Measurements from ENCODE around the gene LRMDA.

LRMDA gene

DNA sequence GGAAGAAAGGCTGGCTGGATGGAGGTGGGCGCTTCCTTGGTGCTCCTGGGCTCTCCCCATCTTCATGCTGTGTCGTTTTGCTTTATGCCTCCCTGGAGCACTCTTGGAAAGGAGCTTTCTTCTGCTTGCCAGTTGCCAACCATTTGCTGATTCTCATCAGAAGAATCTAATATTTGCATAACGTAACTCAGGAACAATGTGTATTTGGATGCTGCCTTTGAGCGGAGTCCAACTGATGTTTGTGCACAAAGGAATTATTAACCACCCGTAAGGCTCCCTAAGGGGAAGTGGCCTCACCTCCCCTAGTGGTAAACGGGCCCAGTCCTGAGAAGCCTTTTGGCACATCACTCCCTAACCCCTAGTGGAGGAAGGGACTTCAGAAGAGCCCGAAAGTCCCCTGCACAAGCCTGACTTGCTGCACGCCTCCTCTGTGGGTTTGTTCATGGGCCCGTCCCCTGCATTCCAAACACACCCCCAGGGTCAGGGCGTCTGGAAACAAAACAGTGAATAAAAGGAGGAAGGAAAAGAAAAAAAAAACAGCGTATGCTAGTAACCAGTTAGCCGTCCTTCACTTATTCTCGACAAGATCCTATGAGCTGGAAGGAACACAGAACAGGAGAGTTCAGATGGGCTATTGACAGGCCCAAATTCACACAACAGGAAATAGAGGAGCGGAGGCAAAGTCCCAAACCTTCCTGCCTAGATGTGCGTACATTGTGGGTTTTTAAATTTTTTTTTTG, 602.2 kb downstream of the LRMDA start:
- H2AK5ac ChIP-seq (ENCODE audit: low read length, severe bottlenecking): no peak overlapping the region
- no peak overlapping the region for H3K23ac ChIP-seq (ENCODE audit: low read length in 2 of 2)
- H2AFZ ChIP-seq (ENCODE audit: low read depth, low read length): peak overlapping the region; percentile 7
- no peaks in the 10 kb centered on the region for H3K79me1 ChIP-seq (replicated peaks; ENCODE audit: low read length, poor library complexity, severe bottlenecking)
- no peak overlapping the region for H2BK15ac ChIP-seq (ENCODE audit: low read depth, poor library complexity, severe bottlenecking)
- no peak overlapping the region for H2BK120ac ChIP-seq (ENCODE audit: low read depth, low read length)
- H4K91ac ChIP-seq (ENCODE audit: low read length): no peak overlapping the region
- peak overlapping the region in 1 of 2 experiments; percentile 41 for H3K4me3 ChIP-seq (ENCODE audit: insufficient read depth in 1 of 2, low read depth in 1 of 2, low read length in 2 of 2)
- no peak overlapping the region for H2BK12ac ChIP-seq (ENCODE audit: low read length in 2 of 2)
- no peak overlapping the region for H3K4me2 ChIP-seq (ENCODE audit: low read length, poor library complexity, severe bottlenecking)
- H3K9me3 ChIP-seq (ENCODE audit: control insufficient read depth, low read length): peaks cover 5% of the 10 kb centered on the region
- no peak overlapping the region for H2BK5ac ChIP-seq (ENCODE audit: low read depth, low read length, poor library complexity, severe bottlenecking)
- no peak overlapping the region for H3K4ac ChIP-seq (ENCODE audit: low read depth in 1 of 2, low read length in 2 of 2)
- peaks cover 0 to 6% of the 10 kb centered on the region in 2 experiments for H3K27me3 ChIP-seq (ENCODE audit: control insufficient read depth in 1 of 2, insufficient read depth in 1 of 2, low read length in 2 of 2)
- WGBS: 86% methylated on average over 15 of the region's 15 CpGs
- no peak overlapping the region for H3K18ac ChIP-seq (ENCODE audit: low read depth in 1 of 2, low read length in 2 of 2)
- H3K14ac ChIP-seq (ENCODE audit: low read length in 2 of 2): no peak overlapping the region
- DNase-seq: no peak
- peaks cover 2% of the 10 kb centered on the region for H3K4me1 ChIP-seq (ENCODE audit: control insufficient read depth, insufficient read depth, low read depth, low read length)
- no peak overlapping the region for H4K8ac ChIP-seq (ENCODE audit: low read length)
- H3K27ac ChIP-seq (ENCODE audit: low read length, poor library complexity, severe bottlenecking): no peak overlapping the region
- H3K9ac ChIP-seq (ENCODE audit: low read length): peak overlapping the region; percentile 68
- H3K36me3 ChIP-seq (ENCODE audit: control insufficient read depth in 1 of 2, insufficient read depth in 2 of 2, low read depth in 1 of 2, low read length in 2 of 2): no peaks in the 10 kb centered on the region

GRCh38 chr10:76034353-76035205, 603.2 kb downstream of the LRMDA start:
- no peak overlapping the region for H2AK5ac ChIP-seq (ENCODE audit: low read length, severe bottlenecking)
- H2BK15ac ChIP-seq (ENCODE audit: low read depth, poor library complexity, severe bottlenecking): no peak overlapping the region
- no peak overlapping the region for H2BK5ac ChIP-seq (ENCODE audit: low read depth, low read length, poor library complexity, severe bottlenecking)
- H4K91ac ChIP-seq (ENCODE audit: low read length): peak overlapping the region; percentile 16
- H3K4me1 ChIP-seq (ENCODE audit: control insufficient read depth, insufficient read depth, low read depth, low read length): peaks cover 2% of the 10 kb centered on the region
- no peak for DNase-seq
- no peak overlapping the region for H3K27ac ChIP-seq (ENCODE audit: low read length, poor library complexity, severe bottlenecking)
- H2AFZ ChIP-seq (ENCODE audit: low read depth, low read length): no peak overlapping the region
- no peak overlapping the region for H4K8ac ChIP-seq (ENCODE audit: low read length)
- H3K9me3 ChIP-seq (ENCODE audit: control insufficient read depth, low read length): peaks cover 15% of the 10 kb centered on the region
- H3K4ac ChIP-seq (ENCODE audit: low read depth in 1 of 2, low read length in 2 of 2): no peak overlapping the region
- WGBS: 72% methylated on average over 21 of the region's 23 CpGs
- H3K18ac ChIP-seq (ENCODE audit: low read depth in 1 of 2, low read length in 2 of 2): peak overlapping the region; percentile 6 to 17
- no peak overlapping the region for H3K4me2 ChIP-seq (ENCODE audit: low read length, poor library complexity, severe bottlenecking)
- H3K36me3 ChIP-seq (ENCODE audit: control insufficient read depth in 1 of 2, insufficient read depth in 2 of 2, low read depth in 1 of 2, low read length in 2 of 2): peaks cover 0 to 4% of the 10 kb centered on the region in 2 experiments
- H2BK120ac ChIP-seq (ENCODE audit: low read depth, low read length): no peak overlapping the region
- H2BK12ac ChIP-seq (ENCODE audit: low read length in 2 of 2): peak overlapping the region in 1 of 2 experiments; percentile 7
- no peak overlapping the region for H3K4me3 ChIP-seq (ENCODE audit: insufficient read depth in 1 of 2, low read depth in 1 of 2, low read length in 2 of 2)
- H3K23ac ChIP-seq (ENCODE audit: low read length in 2 of 2): no peak overlapping the region
- no peaks in the 10 kb centered on the region for H3K79me1 ChIP-seq (replicated peaks; ENCODE audit: low read length, poor library complexity, severe bottlenecking)
- peak overlapping the region; percentile 68 for H3K9ac ChIP-seq (ENCODE audit: low read length)
- H3K14ac ChIP-seq (ENCODE audit: low read length in 2 of 2): no peak overlapping the region
- peaks cover 0 to 6% of the 10 kb centered on the region in 2 experiments for H3K27me3 ChIP-seq (ENCODE audit: control insufficient read depth in 1 of 2, insufficient read depth in 1 of 2, low read length in 2 of 2)

DNA sequence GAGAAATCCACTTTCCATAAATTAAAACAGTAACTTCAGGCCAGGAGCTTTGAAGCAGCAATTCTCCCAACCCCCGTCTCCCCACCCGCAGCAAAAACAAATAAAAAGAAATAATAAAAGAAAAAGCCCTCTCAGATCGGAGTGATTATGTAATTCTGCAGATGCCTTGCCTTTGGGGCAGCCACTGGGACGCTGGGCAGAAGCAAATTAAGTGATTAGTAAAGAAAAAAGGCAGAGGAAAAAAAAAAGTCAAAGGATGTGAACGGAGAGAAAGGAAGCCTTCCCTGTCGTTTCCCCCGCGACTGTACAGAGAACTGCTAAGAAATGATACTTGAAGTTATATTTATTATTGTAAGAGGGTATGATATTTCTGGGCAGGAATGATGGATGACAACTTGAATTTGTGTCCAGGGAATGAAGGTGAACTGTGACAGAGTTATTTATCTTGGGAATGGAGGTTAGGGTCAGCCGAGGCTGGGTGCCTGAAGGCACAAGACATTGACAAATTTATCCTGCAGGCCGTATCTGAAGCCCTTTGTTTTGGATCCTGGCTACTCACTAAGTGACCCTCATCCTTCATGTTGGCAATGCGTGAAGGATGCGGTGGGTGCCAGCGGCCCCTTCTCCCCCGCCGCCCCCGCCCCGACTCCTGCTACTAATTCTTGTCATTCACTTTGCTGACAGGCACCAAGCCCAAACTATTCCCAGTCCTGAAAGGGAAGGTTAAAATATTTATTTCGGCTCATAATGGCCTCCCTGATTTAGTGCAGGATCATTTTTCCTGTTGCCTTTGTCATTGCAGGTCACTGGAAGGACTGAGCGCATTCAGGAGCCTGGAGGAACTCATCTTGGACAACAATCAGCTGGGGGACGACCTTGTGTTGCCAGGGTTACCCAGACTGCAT, 604.0 kb downstream of the LRMDA start:
- Histone ChIP-seq H3K4me2 (ENCODE audit: low read length, poor library complexity, severe bottlenecking) (no peak overlapping the region), H3K9ac (ENCODE audit: low read length) (no peak overlapping the region), H2BK120ac (ENCODE audit: low read depth, low read length) (peak overlapping the region; percentile 51), H2BK5ac (ENCODE audit: low read depth, low read length, poor library complexity, severe bottlenecking) (no peak overlapping the region), H3K27me3 (ENCODE audit: control insufficient read depth in 1 of 2, insufficient read depth in 1 of 2, low read length in 2 of 2) (peaks cover 0 to 6% of the 10 kb centered on the region in 2 experiments), H3K79me1 (replicated peaks; ENCODE audit: low read length, poor library complexity, severe bottlenecking) (no peaks in the 10 kb centered on the region), H4K8ac (ENCODE audit: low read length) (no peak overlapping the region), H2BK12ac (ENCODE audit: low read length in 2 of 2) (no peak overlapping the region), H4K91ac (ENCODE audit: low read length) (no peak overlapping the region), H2AFZ (ENCODE audit: low read depth, low read length) (no peak overlapping the region), H3K23ac (ENCODE audit: low read length in 2 of 2) (no peak overlapping the region), H3K4ac (ENCODE audit: low read depth in 1 of 2, low read length in 2 of 2) (no peak overlapping the region), H3K14ac (ENCODE audit: low read length in 2 of 2) (no peak overlapping the region), H3K9me3 (ENCODE audit: control insufficient read depth, low read length) (peaks cover 16% of the 10 kb centered on the region), H3K36me3 (ENCODE audit: control insufficient read depth in 1 of 2, insufficient read depth in 2 of 2, low read depth in 1 of 2, low read length in 2 of 2) (peaks cover 0 to 4% of the 10 kb centered on the region in 2 experiments), H3K27ac (ENCODE audit: low read length, poor library complexity, severe bottlenecking) (no peak overlapping the region), H2AK5ac (ENCODE audit: low read length, severe bottlenecking) (no peak overlapping the region), H3K4me1 (ENCODE audit: control insufficient read depth, insufficient read depth, low read depth, low read length) (peaks cover 2% of the 10 kb centered on the region), H3K18ac (ENCODE audit: low read depth in 1 of 2, low read length in 2 of 2) (peak overlapping the region in 1 of 2 experiments; percentile 60), H3K4me3 (ENCODE audit: insufficient read depth in 1 of 2, low read depth in 1 of 2, low read length in 2 of 2) (no peak overlapping the region), H2BK15ac (ENCODE audit: low read depth, poor library complexity, severe bottlenecking) (no peak overlapping the region)
- WGBS: 71% methylated on average over 19 of the region's 20 CpGs
- DNase-seq: no peak

All from mesenchymal stem cell (in vitro differentiated cells and primary cell).